DOHH2 (cell line): Measurements from ENCODE around the gene GSK3A.

Experiments used
- CTCF ChIP-seq: fragments of 200-600 bp; sonication (generic); IDR thresholded peaks from one replicate; pipeline ENCODE4 v1.5.1; 2014; ENCODE audit warnings: antibody characterized with exemption, mild to moderate bottlenecking, low read depth, low read length; ENCODE audit not compliant: poor library complexity, severe bottlenecking
- EZH2phosphoT487 ChIP-seq: fragments of 200-600 bp; sonication (generic); IDR thresholded peaks from 2 replicates; pipeline ENCODE4 v1.6.1; 2017; ENCODE audit warnings: borderline replicate concordance, mild to moderate bottlenecking, antibody characterized with exemption, low read length, moderate library complexity, mixed read lengths

GRCh38 chr19:42250183-42250665 is 7.8 kb upstream of the GSK3A start:
- TF ChIP-seq CTCF (no peak), EZH2phosphoT487 (no peak)
